Right lobe of liver (tissue), 4 donors: Measurements from ENCODE around the gene LRBA.

Experiments used
- POLR2A ChIP-seq: fragments of 450-650 bp; IDR thresholded peaks from one replicate; pipeline ENCODE4 v1.6.1; 2017; ENCODE audit warnings: antibody characterized with exemption, mild to moderate bottlenecking
- TF ChIP-seq, protein P1 (sequence below), 4 donors: fragments of 200-600 bp in 3 of 4; fragments of 450-650 bp in 1 of 4; IDR thresholded peaks; one replicate each; pipeline versions ENCODE4 v1.5.1 to v1.8.0; 2016 to 2022; ENCODE audit warnings: antibody characterized with exemption in 4 of 4, mild to moderate bottlenecking in 2 of 4
- donor health status: DM: no; HTN: no; CAD: no.
- donor health status: DM: no; HTN: no; CAD: no.
- donor health status: DM: no; HTN: yes; CAD: no.

- TF ChIP-seq, protein P1, sequence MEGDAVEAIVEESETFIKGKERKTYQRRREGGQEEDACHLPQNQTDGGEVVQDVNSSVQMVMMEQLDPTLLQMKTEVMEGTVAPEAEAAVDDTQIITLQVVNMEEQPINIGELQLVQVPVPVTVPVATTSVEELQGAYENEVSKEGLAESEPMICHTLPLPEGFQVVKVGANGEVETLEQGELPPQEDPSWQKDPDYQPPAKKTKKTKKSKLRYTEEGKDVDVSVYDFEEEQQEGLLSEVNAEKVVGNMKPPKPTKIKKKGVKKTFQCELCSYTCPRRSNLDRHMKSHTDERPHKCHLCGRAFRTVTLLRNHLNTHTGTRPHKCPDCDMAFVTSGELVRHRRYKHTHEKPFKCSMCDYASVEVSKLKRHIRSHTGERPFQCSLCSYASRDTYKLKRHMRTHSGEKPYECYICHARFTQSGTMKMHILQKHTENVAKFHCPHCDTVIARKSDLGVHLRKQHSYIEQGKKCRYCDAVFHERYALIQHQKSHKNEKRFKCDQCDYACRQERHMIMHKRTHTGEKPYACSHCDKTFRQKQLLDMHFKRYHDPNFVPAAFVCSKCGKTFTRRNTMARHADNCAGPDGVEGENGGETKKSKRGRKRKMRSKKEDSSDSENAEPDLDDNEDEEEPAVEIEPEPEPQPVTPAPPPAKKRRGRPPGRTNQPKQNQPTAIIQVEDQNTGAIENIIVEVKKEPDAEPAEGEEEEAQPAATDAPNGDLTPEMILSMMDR (IDR thresholded peaks at IDR 0.05), result no peak
- TF ChIP-seq POLR2A, result no peak
Observed at GRCh38 chr4:150781191-150781590, 233.9 kb downstream of the LRBA start.
